Measurements from ENCODE around the gene SERPINH1. TPM values are rescaled to one million over a fixed set of nuclear protein-coding genes. Genes with fewer than 3 reads are reported as not detected.

SERPINH1 gene
- total RNA-seq, 1 donor from 2014 or later = 152 TPM

DNA sequence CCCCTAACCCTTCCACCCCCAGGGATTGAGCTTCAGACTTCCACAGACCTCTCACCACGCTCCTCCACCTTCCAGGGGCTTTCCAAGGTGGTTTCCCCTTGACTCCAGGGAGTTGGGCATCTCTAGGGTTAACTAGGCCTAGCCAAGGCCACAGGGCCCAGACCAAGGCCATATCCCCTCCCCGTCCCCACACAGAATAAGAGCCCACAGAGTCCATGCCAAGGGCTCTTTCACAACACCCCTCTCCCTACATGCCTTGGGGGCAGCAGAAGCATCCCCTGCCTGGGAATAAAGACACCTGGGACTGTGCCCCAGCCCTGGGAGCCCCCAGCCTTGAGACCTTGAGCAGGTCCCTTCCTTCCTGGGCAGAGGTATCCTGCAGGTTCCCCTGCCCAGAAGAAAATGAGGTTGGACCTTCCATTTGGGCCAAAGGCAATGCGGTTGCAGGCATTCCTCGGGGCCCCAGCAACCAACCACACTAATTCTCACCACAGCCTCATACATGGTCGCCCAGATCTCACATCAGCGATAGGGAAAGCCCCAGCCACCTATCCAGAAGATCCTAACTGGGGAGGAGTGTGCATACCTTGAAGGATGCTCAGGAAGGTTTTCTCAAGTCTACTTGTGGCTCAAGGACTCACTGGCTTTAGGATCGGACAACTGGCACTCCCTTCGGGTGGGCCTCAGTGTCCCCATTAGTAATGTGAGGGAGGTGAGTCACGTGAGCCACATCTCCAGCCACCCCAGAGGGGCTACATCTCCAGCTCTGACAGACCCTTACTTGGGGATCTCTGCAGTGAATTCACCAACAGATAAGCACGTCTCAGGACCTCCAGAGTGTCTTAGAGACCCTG, 38.0 kb upstream of the SERPINH1 start:
- H3K27me3 ChIP-seq = no peaks in the 10 kb centered on the region
- TF ChIP-seq, protein P1, sequence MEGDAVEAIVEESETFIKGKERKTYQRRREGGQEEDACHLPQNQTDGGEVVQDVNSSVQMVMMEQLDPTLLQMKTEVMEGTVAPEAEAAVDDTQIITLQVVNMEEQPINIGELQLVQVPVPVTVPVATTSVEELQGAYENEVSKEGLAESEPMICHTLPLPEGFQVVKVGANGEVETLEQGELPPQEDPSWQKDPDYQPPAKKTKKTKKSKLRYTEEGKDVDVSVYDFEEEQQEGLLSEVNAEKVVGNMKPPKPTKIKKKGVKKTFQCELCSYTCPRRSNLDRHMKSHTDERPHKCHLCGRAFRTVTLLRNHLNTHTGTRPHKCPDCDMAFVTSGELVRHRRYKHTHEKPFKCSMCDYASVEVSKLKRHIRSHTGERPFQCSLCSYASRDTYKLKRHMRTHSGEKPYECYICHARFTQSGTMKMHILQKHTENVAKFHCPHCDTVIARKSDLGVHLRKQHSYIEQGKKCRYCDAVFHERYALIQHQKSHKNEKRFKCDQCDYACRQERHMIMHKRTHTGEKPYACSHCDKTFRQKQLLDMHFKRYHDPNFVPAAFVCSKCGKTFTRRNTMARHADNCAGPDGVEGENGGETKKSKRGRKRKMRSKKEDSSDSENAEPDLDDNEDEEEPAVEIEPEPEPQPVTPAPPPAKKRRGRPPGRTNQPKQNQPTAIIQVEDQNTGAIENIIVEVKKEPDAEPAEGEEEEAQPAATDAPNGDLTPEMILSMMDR (IDR thresholded peaks at IDR 0.05) = no peak
- H3K9me3 ChIP-seq = no peaks in the 10 kb centered on the region
- DNase-seq (no peak), ATAC-seq (no peak)
- H3K4me1 ChIP-seq = peaks cover 17% of the 10 kb centered on the region
- no peaks in the 10 kb centered on the region for H3K36me3 ChIP-seq
- peak overlapping the region; percentile 76 for H3K4me3 ChIP-seq
- no peak overlapping the region for H3K27ac ChIP-seq
- intact Hi-C loops (cut with DNase I) = no loop called here

DNA sequence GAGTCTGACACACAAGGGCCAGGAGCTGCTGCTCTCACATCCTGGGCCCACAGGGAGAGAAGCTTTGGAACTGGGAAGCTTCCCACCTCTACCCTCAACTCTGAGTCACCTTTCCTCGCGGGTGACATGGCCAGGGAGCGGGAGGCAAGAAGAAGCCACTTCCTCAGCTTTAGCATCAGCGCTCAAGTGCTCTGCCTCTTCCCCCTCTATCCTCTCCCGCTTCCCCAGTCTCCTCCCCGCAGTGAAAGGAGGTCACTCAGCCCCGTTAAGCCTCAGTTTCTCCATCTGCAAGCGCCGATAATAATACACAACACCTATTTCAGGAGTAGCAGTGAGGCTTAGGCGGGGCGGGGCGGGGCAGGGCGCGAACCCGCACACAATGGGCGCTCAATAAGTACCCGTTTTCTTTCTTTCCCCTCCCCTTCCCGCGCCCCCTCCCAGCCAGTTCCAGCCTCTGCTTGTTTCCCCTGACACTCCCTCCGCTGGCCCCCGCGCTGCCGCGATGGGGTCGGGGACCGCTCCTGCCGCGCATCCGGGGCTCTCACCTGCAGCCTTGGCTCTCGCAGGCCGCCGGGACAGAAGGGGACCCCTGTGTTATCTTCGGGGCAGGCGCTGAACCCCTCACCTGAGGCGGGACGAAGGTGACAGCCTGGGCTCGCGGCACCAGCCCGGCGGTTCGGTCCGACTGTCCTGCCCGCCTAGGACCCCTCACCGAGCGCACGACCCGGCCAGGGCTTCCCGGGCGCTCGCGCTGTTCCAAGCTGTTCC, 37.2 kb upstream of the SERPINH1 start:
- H3K9me3 ChIP-seq = no peaks in the 10 kb centered on the region
- no peak for DNase-seq
- no peaks in the 10 kb centered on the region for H3K27me3 ChIP-seq
- H3K36me3 ChIP-seq = no peaks in the 10 kb centered on the region
- peaks cover 17% of the 10 kb centered on the region for H3K4me1 ChIP-seq
- intact Hi-C loops (cut with DNase I) = no loop called here
- peak overlapping the region; percentile 76 for H3K4me3 ChIP-seq
- TF ChIP-seq, protein P1 (IDR thresholded peaks at IDR 0.05) = no peak
- ATAC-seq = no peak
- no peak overlapping the region for H3K27ac ChIP-seq

DNA sequence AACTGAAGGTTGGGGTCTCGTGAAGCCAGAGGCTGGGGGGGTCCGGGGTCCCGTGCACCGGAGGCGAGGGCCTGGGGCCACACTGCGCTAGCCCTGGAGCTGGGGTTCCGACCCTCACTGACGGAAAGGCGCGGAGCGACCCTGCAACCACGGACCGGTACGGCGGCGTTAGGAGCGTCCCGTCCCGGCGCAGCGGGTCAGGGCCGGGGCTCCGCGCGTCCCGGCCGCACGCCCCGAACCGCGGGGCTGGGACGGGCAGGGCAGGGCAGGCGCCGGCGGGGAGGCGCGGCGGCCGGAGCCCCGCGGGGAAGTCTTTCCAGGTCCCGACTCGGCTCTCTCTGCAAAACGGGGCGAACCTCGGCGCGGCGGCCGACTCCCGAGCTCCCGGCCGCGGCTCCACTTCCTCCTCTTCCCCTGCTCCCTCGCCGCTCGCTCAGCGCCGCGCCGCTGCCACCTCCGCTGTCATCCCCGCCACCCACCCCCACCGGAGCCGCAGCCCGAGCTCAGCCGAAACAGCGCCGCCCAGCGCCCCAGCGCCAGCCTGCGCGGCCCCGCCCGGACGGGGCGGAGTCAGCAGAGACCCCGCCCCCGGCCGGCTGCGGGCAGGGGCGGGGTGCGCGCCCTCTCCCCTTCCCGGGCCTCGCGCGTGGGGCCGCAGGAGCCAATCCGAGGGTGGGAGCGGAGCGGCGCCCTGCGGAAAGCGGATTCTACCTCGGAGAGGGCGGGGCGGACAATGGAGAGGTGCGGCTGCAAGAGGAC, 36.4 kb upstream of the SERPINH1 start, which contains the start of gene GDPD5:
GDPD5 (minus strand) TSS at position 509 of the 759 bp plus-strand sequence. CDS start 48,206 bp downstream, outside the sequence.
- peak within 1 kb of the TSS; percentile 76 for H3K4me3 ChIP-seq
- TF ChIP-seq, protein P1 (IDR thresholded peaks at IDR 0.05) = peak; percentile 46
- DNase-seq = peak; percentile 92
- no peaks in the 10 kb centered on the region for H3K27me3 ChIP-seq
- intact Hi-C loops (cut with DNase I) = no loop called here
- no peak within 1 kb of the TSS for H3K27ac ChIP-seq
- H3K4me1 ChIP-seq = peaks cover 17% of the 10 kb centered on the region
- H3K9me3 ChIP-seq = no peaks in the 10 kb centered on the region
- ATAC-seq = peak; percentile 98
- H3K36me3 ChIP-seq = no peaks in the 10 kb centered on the region

DNA sequence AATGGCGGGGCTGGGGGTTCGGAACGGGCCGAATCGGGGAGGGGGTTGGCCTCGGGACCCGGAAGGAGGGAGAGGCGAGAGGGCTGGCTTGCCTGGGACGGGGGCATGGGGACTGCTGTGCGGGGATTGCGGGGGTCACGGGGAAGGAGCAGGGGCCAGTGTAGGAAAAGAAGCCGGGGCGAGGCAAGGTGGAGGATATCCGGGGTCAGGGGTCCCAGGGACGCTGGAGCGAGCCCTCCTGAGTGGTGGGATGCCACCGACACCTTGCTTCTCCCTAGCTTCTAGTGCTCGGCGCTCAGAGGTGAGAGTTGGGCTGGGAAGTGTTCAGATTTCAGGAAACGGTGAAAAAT, 35.9 kb upstream of the SERPINH1 start:
- DNase-seq = no peak
- ATAC-seq = no peak
- no peaks in the 10 kb centered on the region for H3K36me3 ChIP-seq
- no peaks in the 10 kb centered on the region for H3K27me3 ChIP-seq
- TF ChIP-seq, protein P1 (IDR thresholded peaks at IDR 0.05) = no peak
- H3K4me3 ChIP-seq = peak overlapping the region; percentile 76
- intact Hi-C loops (cut with DNase I) = no loop called here
- no peak overlapping the region for H3K27ac ChIP-seq
- H3K4me1 ChIP-seq = peaks cover 17% of the 10 kb centered on the region
- H3K9me3 ChIP-seq = no peaks in the 10 kb centered on the region

DNA sequence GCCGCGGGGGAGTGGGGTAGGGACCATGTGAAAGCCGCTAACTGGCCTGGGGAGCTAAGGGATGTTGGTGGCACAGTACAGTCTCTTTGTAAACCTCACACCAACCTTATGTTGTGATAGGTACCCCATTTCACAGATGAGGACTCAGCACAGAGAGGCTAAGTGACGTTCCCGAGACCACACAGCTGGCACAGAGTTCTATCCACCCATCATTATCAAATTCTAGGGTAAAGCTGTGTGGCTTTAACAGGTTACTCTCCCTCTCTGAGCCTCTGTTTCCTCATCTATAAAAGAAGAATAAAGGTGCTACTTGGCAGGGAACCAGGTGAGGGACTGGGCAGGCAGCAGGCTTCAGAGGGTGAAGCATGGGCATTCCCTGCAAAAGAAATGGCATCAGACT, 34.9 kb upstream of the SERPINH1 start:
- Histone ChIP-seq H3K4me1 (peaks cover 18% of the 10 kb centered on the region), H3K4me3 (no peak overlapping the region), H3K36me3 (no peaks in the 10 kb centered on the region), H3K27ac (no peak overlapping the region), H3K27me3 (no peaks in the 10 kb centered on the region), H3K9me3 (no peaks in the 10 kb centered on the region)
- no peak for DNase-seq
- ATAC-seq = no peak
- TF ChIP-seq, protein P1 (IDR thresholded peaks at IDR 0.05) = no peak
- intact Hi-C loops (cut with DNase I) = no loop called here

Measured in upper lobe of right lung (tissue), 1 donor.